ENCODE results near the gene SMARCC2.
A peak's percentile ranks its signal among the peaks of the same experiment; 100 is the strongest.

DNA sequence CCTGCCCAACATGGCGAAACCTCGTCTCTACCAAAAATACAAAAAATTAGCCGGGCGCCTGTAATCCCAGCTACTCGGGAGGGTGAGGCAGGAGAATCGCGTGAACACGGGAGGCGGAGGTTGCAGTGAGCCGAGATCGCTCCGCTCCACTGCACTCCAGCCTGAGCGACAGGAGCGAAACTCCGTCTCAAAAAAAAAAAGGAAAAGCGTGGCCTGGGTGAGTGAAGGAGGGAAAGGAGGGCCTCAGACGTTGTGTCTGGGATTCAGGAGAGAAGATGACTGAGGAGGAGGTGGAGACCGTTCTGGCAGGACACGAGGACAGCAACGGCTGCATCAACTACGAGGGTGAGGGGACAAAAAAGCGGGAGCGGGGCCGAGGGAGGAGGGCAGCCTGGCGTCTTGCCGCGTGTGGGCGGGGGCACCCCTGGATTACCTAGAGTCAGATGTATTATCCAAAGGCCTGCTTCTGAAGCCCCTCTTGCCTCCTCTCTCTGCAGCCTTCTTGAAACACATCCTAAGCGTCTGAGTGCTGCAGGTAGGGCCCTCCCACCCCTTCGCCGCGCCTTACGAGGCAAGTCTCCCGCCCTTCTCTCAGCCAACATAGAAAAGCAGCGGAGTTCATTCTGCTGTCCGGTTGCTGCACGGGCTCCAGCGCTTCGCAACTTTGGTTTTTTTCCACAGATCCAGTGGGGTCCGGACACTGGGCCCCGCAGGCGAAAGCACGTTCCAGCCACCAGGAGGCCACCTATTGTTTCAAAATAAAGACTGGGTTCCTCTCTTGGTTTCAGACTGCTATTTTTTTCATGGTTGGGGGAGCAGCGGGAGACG is 31.9 kb downstream of the SMARCC2 start:
- TF ChIP-seq, protein P1, sequence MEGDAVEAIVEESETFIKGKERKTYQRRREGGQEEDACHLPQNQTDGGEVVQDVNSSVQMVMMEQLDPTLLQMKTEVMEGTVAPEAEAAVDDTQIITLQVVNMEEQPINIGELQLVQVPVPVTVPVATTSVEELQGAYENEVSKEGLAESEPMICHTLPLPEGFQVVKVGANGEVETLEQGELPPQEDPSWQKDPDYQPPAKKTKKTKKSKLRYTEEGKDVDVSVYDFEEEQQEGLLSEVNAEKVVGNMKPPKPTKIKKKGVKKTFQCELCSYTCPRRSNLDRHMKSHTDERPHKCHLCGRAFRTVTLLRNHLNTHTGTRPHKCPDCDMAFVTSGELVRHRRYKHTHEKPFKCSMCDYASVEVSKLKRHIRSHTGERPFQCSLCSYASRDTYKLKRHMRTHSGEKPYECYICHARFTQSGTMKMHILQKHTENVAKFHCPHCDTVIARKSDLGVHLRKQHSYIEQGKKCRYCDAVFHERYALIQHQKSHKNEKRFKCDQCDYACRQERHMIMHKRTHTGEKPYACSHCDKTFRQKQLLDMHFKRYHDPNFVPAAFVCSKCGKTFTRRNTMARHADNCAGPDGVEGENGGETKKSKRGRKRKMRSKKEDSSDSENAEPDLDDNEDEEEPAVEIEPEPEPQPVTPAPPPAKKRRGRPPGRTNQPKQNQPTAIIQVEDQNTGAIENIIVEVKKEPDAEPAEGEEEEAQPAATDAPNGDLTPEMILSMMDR (conservative IDR thresholded peaks at IDR 0.05; ENCODE audit: low read depth, low read length) = peak; percentile 66
- no peak for TF ChIP-seq EZH2 (IDR thresholded peaks at IDR 0.05; ENCODE audit: low read length, unreplicated experiment)
